Calu3 (cell line): ENCODE results near the gene FTCDNL1. TPM values are rescaled to one million over a fixed set of nuclear protein-coding genes. Genes with fewer than 3 reads are reported as not detected.

Source experiments
- BruUV-seq: library from RNA; stranded (reverse); fragments of 400-500 nt; replicated peaks from 2 replicates; lab custom pipeline; 2021; lab: Mats Ljungman, UMichigan
- CTCF ChIA-PET: fragments of 300-600 bp; sonication (Branson Sonifier 250); formaldehyde crosslinking; loops from one replicate; lab custom pipeline; 2022; ENCODE audit warnings: antibody characterized with exemption; lab: Charles Lee
- DNase-seq: peaks from one replicate; pipeline ENCODE4 v3.0.0; 2022
- H3K27ac Mint-ChIP-seq: one replicate; pipeline ENCODE4 v1.8.0; 2022; ENCODE audit warnings: mixed read lengths; ENCODE audit not compliant: unreplicated experiment
- H3K27me3 Mint-ChIP-seq: one replicate; pipeline ENCODE4 v1.8.0; 2022; ENCODE audit warnings: mixed read lengths; ENCODE audit not compliant: unreplicated experiment
- H3K36me3 Mint-ChIP-seq: one replicate; pipeline ENCODE4 v1.8.0; 2022; ENCODE audit warnings: mild to moderate bottlenecking, moderate library complexity, mixed read lengths; ENCODE audit not compliant: insufficient read depth, unreplicated experiment
- H3K4me1 Mint-ChIP-seq: one replicate; pipeline ENCODE4 v1.8.0; 2022; ENCODE audit warnings: mild to moderate bottlenecking, low read depth, mixed read lengths; ENCODE audit not compliant: unreplicated experiment
- H3K4me3 Mint-ChIP-seq: one replicate; pipeline ENCODE4 v1.8.0; 2022; ENCODE audit warnings: mild to moderate bottlenecking, low read depth, moderate library complexity, mixed read lengths; ENCODE audit not compliant: unreplicated experiment
- H3K9me3 Mint-ChIP-seq: one replicate; pipeline ENCODE4 v1.8.0; 2022; ENCODE audit warnings: low read depth, mixed read lengths; ENCODE audit not compliant: unreplicated experiment
- intact Hi-C: fragments of 100-400 bp; cut with micrococcal nuclease; formaldehyde crosslinking; loops from one replicate; pipeline ENCODE4 v1.10.0; 2022; ENCODE audit not compliant: unreplicated experiment
- total RNA-seq: library from RNA; stranded (reverse); gene quantifications from 2 replicates; pipeline ENCODE4 v1.2.3, GENCODE V29; 2022
- TF ChIP-seq, protein P1 (sequence below): fragments of 200-600 bp; IDR thresholded peaks from one replicate; pipeline ENCODE4 v1.8.0; 2022; ENCODE audit warnings: antibody characterized with exemption; ENCODE audit not compliant: unreplicated experiment

The FTCDNL1 gene
- total RNA-seq, 1 experiment from 2014 or later, result 1.9 TPM

DNA sequence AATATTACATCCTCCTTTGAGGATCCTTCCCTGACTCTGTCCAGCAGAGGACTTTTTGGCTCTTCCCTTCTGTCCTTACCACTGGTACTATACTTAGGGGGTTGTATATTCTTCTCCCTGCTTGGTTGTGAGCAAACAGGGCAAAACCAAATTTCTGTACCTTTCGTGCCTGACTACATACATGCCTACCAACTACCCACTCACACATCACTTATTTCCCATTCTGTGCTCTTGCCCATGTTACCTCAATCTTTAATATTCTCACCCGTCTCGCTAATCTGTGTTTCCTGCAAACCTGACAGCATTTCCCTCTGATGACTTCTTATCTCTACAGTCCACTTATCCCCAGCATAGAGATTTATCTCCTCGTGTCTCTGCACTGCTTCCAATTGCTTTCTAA lies 58.6 kb downstream of the FTCDNL1 start:
- H3K4me3 Mint-ChIP-seq, result no peak overlapping the region
- no peaks in the 10 kb centered on the region for H3K9me3 Mint-ChIP-seq
- H3K36me3 Mint-ChIP-seq, result no peaks in the 10 kb centered on the region
- TF ChIP-seq, protein P1, sequence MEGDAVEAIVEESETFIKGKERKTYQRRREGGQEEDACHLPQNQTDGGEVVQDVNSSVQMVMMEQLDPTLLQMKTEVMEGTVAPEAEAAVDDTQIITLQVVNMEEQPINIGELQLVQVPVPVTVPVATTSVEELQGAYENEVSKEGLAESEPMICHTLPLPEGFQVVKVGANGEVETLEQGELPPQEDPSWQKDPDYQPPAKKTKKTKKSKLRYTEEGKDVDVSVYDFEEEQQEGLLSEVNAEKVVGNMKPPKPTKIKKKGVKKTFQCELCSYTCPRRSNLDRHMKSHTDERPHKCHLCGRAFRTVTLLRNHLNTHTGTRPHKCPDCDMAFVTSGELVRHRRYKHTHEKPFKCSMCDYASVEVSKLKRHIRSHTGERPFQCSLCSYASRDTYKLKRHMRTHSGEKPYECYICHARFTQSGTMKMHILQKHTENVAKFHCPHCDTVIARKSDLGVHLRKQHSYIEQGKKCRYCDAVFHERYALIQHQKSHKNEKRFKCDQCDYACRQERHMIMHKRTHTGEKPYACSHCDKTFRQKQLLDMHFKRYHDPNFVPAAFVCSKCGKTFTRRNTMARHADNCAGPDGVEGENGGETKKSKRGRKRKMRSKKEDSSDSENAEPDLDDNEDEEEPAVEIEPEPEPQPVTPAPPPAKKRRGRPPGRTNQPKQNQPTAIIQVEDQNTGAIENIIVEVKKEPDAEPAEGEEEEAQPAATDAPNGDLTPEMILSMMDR, result no peak
- no TSS peak for BruUV-seq
- H3K27ac Mint-ChIP-seq, result no peak overlapping the region
- DNase-seq, result no peak
- H3K27me3 Mint-ChIP-seq, result no peaks in the 10 kb centered on the region
- intact Hi-C loops, result no loop called here
- H3K4me1 Mint-ChIP-seq, result peaks cover 2% of the 10 kb centered on the region
- CTCF ChIA-PET, result no interaction called here

DNA sequence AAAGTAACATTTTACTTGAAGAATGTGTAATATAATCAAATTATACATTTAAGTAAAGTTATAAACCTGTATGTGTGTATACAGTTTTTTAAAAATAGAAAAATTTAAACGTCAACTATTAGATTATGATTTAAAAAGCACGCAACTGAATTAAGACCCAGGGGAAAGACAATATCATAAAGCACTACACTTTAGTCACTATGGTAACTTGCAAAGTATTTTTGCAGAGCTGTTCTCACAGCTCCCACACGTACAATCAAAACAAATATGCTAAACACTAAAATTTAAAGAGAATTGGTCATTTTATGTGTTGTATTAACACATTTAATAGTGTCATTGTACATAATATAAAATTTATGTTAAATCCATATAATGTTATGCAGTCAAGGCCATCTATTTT lies 59.7 kb downstream of the FTCDNL1 start:
- Mint-ChIP-seq H3K4me3 (no peak overlapping the region), H3K9me3 (no peaks in the 10 kb centered on the region), H3K27me3 (no peaks in the 10 kb centered on the region), H3K36me3 (no peaks in the 10 kb centered on the region), H3K4me1 (no peaks in the 10 kb centered on the region), H3K27ac (no peak overlapping the region)
- intact Hi-C loops, result no loop called here
- DNase-seq, result no peak
- BruUV-seq, result no TSS peak
- CTCF ChIA-PET, result no interaction called here
- TF ChIP-seq, protein P1, result no peak

DNA sequence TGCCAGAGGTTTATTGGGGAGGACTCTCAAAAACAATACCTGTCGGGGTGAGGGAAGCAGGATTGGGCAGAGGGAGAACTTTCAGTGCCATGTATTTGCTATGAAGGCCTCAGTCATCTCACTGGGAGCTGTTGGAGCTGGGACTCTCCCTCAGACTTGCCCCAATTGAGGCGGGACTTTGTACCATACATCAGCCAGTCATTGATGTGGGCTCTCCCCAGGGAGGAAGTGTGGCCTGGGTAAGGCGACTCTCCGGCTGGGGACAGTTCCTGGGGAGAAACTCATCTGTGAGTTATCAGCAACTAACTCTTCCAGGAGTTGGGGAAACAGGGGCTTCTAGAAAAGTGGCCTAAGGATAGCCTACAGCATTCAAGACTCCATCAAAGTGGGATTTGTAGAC lies 66.5 kb downstream of the FTCDNL1 start:
- Mint-ChIP-seq H3K27me3 (peaks cover 19% of the 10 kb centered on the region), H3K27ac (no peak overlapping the region), H3K36me3 (no peaks in the 10 kb centered on the region), H3K4me1 (no peaks in the 10 kb centered on the region), H3K9me3 (peaks cover 4% of the 10 kb centered on the region), H3K4me3 (no peak overlapping the region)
- CTCF ChIA-PET, result no interaction called here
- BruUV-seq, result no TSS peak
- DNase-seq, result no peak
- TF ChIP-seq, protein P1, result no peak
- intact Hi-C loops, result no loop called here

DNA sequence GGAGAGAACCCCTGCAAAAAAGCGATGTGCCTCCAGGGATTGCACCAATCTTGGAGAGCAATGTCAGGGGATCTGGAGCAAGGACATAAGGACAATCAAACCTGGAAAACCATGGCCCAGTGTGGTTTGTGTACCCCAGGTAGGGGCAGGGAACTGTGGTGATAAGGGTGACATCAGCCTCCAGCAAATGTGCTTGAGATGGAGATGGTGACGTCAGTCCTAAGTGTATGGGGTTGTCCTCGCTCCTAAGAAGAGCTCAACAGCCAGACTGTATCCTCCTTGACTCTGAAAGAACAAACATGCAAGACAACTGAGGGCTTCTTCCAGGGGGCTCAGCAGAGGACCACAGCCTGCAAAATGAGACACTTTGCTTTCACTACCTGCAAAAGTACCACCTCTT lies 71.4 kb downstream of the FTCDNL1 start:
- no peaks in the 10 kb centered on the region for H3K36me3 Mint-ChIP-seq
- no peak for DNase-seq
- TF ChIP-seq, protein P1, result no peak
- H3K4me3 Mint-ChIP-seq, result no peak overlapping the region
- no peak overlapping the region for H3K27ac Mint-ChIP-seq
- H3K27me3 Mint-ChIP-seq, result peaks cover 19% of the 10 kb centered on the region
- CTCF ChIA-PET, result no interaction called here
- H3K9me3 Mint-ChIP-seq, result peaks cover 4% of the 10 kb centered on the region
- intact Hi-C loops, result no loop called here
- BruUV-seq, result no TSS peak
- H3K4me1 Mint-ChIP-seq, result no peaks in the 10 kb centered on the region

DNA sequence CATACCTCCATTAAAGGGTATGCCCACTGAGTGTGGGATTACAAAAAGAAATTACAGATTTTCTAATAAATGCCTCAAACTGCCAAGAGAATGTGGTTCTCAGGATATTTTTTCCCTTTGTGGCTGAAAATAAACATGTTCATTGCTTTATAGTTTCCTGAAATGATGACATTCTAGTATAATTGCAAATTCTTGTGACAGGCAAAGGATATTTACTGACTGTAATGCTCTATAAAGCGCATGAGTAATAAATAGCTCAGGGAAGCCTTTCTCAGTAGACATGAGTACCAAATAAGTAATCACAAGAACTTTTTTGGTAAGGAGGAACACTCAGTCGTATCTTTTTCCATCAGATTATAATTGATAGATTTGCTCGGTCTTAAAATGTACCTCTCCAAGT lies 72.3 kb downstream of the FTCDNL1 start:
- H3K36me3 Mint-ChIP-seq, result no peaks in the 10 kb centered on the region
- DNase-seq, result no peak
- BruUV-seq, result no TSS peak
- peaks cover 4% of the 10 kb centered on the region for H3K9me3 Mint-ChIP-seq
- H3K27ac Mint-ChIP-seq, result no peak overlapping the region
- H3K4me1 Mint-ChIP-seq, result no peaks in the 10 kb centered on the region
- peaks cover 19% of the 10 kb centered on the region for H3K27me3 Mint-ChIP-seq
- intact Hi-C loops, result no loop called here
- CTCF ChIA-PET, result no interaction called here
- no peak overlapping the region for H3K4me3 Mint-ChIP-seq
- TF ChIP-seq, protein P1, result no peak
